Measurements from ENCODE around the gene ZSCAN31. TPM values are rescaled to one million over a fixed set of nuclear protein-coding genes. Genes with fewer than 3 reads are reported as not detected.

The ZSCAN31 gene
- total RNA-seq, 1 donor: 19.9 TPM

- H3K4me3 ChIP-seq (ENCODE audit: insufficient read depth, low read length): no peak overlapping the region
- H4K20me1 ChIP-seq (ENCODE audit: insufficient read depth, low read length): no peaks in the 10 kb centered on the region
- no peaks in the 10 kb centered on the region for H3K36me3 ChIP-seq (ENCODE audit: insufficient read depth, low read length)
- H3K9me3 ChIP-seq (ENCODE audit: low read depth, low read length): no peaks in the 10 kb centered on the region
- H3K4me1 ChIP-seq (ENCODE audit: insufficient read depth, low read length): no peaks in the 10 kb centered on the region
- no peaks in the 10 kb centered on the region for H3K27me3 ChIP-seq (ENCODE audit: insufficient read depth, low read length)
- no peak for TF ChIP-seq CTCF (IDR thresholded peaks at IDR 0.05; ENCODE audit: extremely low read depth, low read depth, low read length)
- no peak for DNase-seq (ENCODE audit: insufficient read length, low spot score, missing footprints)
- H3K79me2 ChIP-seq (ENCODE audit: insufficient read depth, low read length): no peaks in the 10 kb centered on the region
- H3K4me2 ChIP-seq (ENCODE audit: insufficient read depth, low read length): no peak overlapping the region
- no peak overlapping the region for H2AFZ ChIP-seq (ENCODE audit: low read length)
- H3K27ac ChIP-seq (ENCODE audit: low read depth, low read length): no peak overlapping the region
Observed at GRCh38 chr6:28303570-28303969, 32.4 kb downstream of the ZSCAN31 start.

DNA sequence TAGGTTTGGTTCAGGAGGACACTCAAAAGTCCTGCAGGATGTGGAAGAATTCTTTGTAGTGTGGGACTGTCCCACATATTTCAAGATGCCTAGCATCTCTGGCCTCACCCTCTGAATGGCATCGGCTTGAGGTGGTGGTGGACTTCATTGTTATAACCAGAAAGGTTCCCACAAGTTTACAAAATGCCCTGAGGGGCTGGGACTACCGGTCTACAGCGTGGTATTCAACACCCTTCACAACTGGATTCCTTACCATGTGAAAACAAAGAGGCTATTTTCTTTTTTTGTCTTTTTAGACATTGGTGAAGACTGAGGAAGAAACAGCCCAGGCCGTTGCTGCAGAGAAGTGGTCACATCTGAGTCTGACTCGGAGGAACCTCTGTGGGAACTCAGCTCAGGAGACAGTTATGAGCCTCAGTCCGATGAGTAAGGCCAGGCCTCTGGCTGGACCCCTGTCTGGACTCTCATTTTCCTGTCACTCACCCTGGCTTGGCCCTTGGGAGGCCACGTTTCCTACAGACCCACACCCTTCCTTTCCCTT, 39.4 kb downstream of the ZSCAN31 start:
- no peak for TF ChIP-seq CTCF (IDR thresholded peaks at IDR 0.05; ENCODE audit: extremely low read depth, low read depth, low read length)
- H3K79me2 ChIP-seq (ENCODE audit: insufficient read depth, low read length): no peaks in the 10 kb centered on the region
- no peak overlapping the region for H2AFZ ChIP-seq (ENCODE audit: low read length)
- H4K20me1 ChIP-seq (ENCODE audit: insufficient read depth, low read length): no peaks in the 10 kb centered on the region
- H3K4me1 ChIP-seq (ENCODE audit: insufficient read depth, low read length): no peaks in the 10 kb centered on the region
- H3K4me3 ChIP-seq (ENCODE audit: insufficient read depth, low read length): no peak overlapping the region
- no peaks in the 10 kb centered on the region for H3K9me3 ChIP-seq (ENCODE audit: low read depth, low read length)
- no peak overlapping the region for H3K4me2 ChIP-seq (ENCODE audit: insufficient read depth, low read length)
- H3K27ac ChIP-seq (ENCODE audit: low read depth, low read length): no peak overlapping the region
- H3K36me3 ChIP-seq (ENCODE audit: insufficient read depth, low read length): no peaks in the 10 kb centered on the region
- no peak for DNase-seq (ENCODE audit: insufficient read length, low spot score, missing footprints)
- H3K27me3 ChIP-seq (ENCODE audit: insufficient read depth, low read length): no peaks in the 10 kb centered on the region

DNA sequence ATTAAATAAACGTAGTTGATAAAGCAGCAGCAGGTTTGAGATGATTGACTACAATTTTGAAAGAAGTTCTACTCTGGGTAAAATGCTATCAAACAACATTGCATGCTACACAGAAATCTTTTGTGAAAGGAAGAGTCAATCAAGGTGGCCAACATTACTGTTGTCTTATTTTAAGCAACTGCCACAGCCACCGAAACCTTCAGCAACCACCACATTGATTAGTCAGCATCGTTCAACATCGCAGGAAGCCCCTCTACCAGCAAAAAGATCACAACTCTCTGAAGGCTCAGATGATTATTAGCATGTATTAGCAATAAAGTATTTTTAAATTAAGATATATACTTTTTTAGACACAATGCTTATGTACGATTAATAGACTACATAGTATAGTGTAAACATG, 40.6 kb downstream of the ZSCAN31 start:
- no peaks in the 10 kb centered on the region for H4K20me1 ChIP-seq (ENCODE audit: insufficient read depth, low read length)
- no peak for TF ChIP-seq CTCF (IDR thresholded peaks at IDR 0.05; ENCODE audit: extremely low read depth, low read depth, low read length)
- no peaks in the 10 kb centered on the region for H3K27me3 ChIP-seq (ENCODE audit: insufficient read depth, low read length)
- no peak for DNase-seq (ENCODE audit: insufficient read length, low spot score, missing footprints)
- no peak overlapping the region for H3K4me2 ChIP-seq (ENCODE audit: insufficient read depth, low read length)
- H3K36me3 ChIP-seq (ENCODE audit: insufficient read depth, low read length): no peaks in the 10 kb centered on the region
- H2AFZ ChIP-seq (ENCODE audit: low read length): no peak overlapping the region
- H3K4me1 ChIP-seq (ENCODE audit: insufficient read depth, low read length): no peaks in the 10 kb centered on the region
- no peaks in the 10 kb centered on the region for H3K79me2 ChIP-seq (ENCODE audit: insufficient read depth, low read length)
- H3K9me3 ChIP-seq (ENCODE audit: low read depth, low read length): no peaks in the 10 kb centered on the region
- H3K27ac ChIP-seq (ENCODE audit: low read depth, low read length): no peak overlapping the region
- no peak overlapping the region for H3K4me3 ChIP-seq (ENCODE audit: insufficient read depth, low read length)

DNA sequence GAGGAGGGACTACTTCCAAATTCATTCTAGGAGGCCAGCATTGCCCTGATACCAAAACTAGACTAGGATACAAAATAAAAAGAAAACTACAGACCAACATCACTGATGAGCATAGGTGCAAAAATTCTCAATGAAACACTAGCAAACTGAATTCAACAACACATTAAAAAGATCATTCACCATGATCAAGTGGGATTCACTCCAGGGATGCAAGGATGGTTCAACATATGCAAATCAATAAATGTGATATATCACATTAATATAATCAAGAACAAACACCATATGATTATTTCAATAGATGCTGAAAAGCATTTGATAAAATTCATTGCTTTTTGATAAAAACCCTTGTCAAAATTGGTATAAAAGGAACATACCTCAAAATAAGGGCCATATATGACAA, 44.4 kb downstream of the ZSCAN31 start:
- DNase-seq (ENCODE audit: insufficient read length, low spot score, missing footprints): no peak
- Histone ChIP-seq H3K36me3 (ENCODE audit: insufficient read depth, low read length) (no peaks in the 10 kb centered on the region), H3K27ac (ENCODE audit: low read depth, low read length) (no peak overlapping the region), H3K79me2 (ENCODE audit: insufficient read depth, low read length) (no peaks in the 10 kb centered on the region), H2AFZ (ENCODE audit: low read length) (no peak overlapping the region), H3K4me2 (ENCODE audit: insufficient read depth, low read length) (no peak overlapping the region), H3K4me1 (ENCODE audit: insufficient read depth, low read length) (no peaks in the 10 kb centered on the region), H3K4me3 (ENCODE audit: insufficient read depth, low read length) (no peak overlapping the region), H3K9me3 (ENCODE audit: low read depth, low read length) (no peaks in the 10 kb centered on the region), H4K20me1 (ENCODE audit: insufficient read depth, low read length) (no peaks in the 10 kb centered on the region), H3K27me3 (ENCODE audit: insufficient read depth, low read length) (no peaks in the 10 kb centered on the region)
- no peak for TF ChIP-seq CTCF (IDR thresholded peaks at IDR 0.05; ENCODE audit: extremely low read depth, low read depth, low read length)
